ENCODE data around the gene ZNHIT2. TPM values are rescaled to one million over a fixed set of nuclear protein-coding genes. Genes with fewer than 3 reads are reported as not detected.

Gene ZNHIT2
- total RNA-seq, 4 donors from 2014 or later = 9.6 to 40.8 (median 12.2) TPM

GRCh38 chr11:65131895-65132237 lies 14.4 kb upstream of the ZNHIT2 start:
- in situ Hi-C loops (cut with MboI; ENCODE audit: low pct_ligation_motif_present in 1 of 4, low pct_unique_long_range_greater_than_20kb in 1 of 4, low sequenced_read_pairs in 3 of 4) = loop anchor here in 1 of 4 donors (10.0 kb wide), 1 partner anchor 53 kb away; the partner anchor contains the start of gene CAPN1
- intact Hi-C loops (cut with DNase I; ENCODE audit: low total_unique reads) = no loop called here
- no peak for DNase-seq
- Histone ChIP-seq H3K4me3 (no peak overlapping the region), H3K4me1 (peaks cover 17 to 39% (median 30%) of the 10 kb centered on the region in 4 donors), H3K27ac (peak overlapping the region in 2 of 4 donors; percentile 51 to 94), H3K27me3 (no peaks in the 10 kb centered on the region), H3K36me3 (peaks cover 0 to 52% (median 26%) of the 10 kb centered on the region in 4 donors), H3K9me3 (no peaks in the 10 kb centered on the region)
- WGBS, 2 donors (ENCODE audit: low coverage in 1 of 2) = 80% methylated on average over 6 of the region's 6 CpGs; no CpG with 5 or more reads in 1 of the 2 donors
- TF ChIP-seq EP300 (IDR thresholded peaks at IDR 0.05; ENCODE audit: low read depth) (no peak), POLR2AphosphoS5 (IDR thresholded peaks at IDR 0.05) (no peak), POLR2A (IDR thresholded peaks at IDR 0.05) (no peak)
- TF ChIP-seq, protein P1, sequence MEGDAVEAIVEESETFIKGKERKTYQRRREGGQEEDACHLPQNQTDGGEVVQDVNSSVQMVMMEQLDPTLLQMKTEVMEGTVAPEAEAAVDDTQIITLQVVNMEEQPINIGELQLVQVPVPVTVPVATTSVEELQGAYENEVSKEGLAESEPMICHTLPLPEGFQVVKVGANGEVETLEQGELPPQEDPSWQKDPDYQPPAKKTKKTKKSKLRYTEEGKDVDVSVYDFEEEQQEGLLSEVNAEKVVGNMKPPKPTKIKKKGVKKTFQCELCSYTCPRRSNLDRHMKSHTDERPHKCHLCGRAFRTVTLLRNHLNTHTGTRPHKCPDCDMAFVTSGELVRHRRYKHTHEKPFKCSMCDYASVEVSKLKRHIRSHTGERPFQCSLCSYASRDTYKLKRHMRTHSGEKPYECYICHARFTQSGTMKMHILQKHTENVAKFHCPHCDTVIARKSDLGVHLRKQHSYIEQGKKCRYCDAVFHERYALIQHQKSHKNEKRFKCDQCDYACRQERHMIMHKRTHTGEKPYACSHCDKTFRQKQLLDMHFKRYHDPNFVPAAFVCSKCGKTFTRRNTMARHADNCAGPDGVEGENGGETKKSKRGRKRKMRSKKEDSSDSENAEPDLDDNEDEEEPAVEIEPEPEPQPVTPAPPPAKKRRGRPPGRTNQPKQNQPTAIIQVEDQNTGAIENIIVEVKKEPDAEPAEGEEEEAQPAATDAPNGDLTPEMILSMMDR (IDR thresholded peaks at IDR 0.05) = no peak

- H3K4me3 ChIP-seq = no peak overlapping the region
- DNase-seq = no peak
- in situ Hi-C loops (cut with MboI; ENCODE audit: low pct_ligation_motif_present in 1 of 4, low pct_unique_long_range_greater_than_20kb in 1 of 4, low sequenced_read_pairs in 3 of 4) = loop anchor here in 1 of 4 donors (10.0 kb wide), 1 partner anchor 53 kb away; the partner anchor contains the start of gene CAPN1
- no peaks in the 10 kb centered on the region for H3K27me3 ChIP-seq
- TF ChIP-seq, protein P1 (IDR thresholded peaks at IDR 0.05) = no peak
- no peak for TF ChIP-seq POLR2AphosphoS5 (IDR thresholded peaks at IDR 0.05)
- TF ChIP-seq POLR2A (IDR thresholded peaks at IDR 0.05) = no peak
- no peak for TF ChIP-seq EP300 (IDR thresholded peaks at IDR 0.05; ENCODE audit: low read depth)
- H3K9me3 ChIP-seq = no peaks in the 10 kb centered on the region
- 58 to 82% methylated on average over 2 to 3 of the region's 3 CpGs for WGBS, 2 donors (ENCODE audit: low coverage in 1 of 2)
- intact Hi-C loops (cut with DNase I; ENCODE audit: low total_unique reads) = no loop called here
- peaks cover 0 to 56% (median 29%) of the 10 kb centered on the region in 4 donors for H3K36me3 ChIP-seq
- H3K4me1 ChIP-seq = peaks cover 17 to 34% (median 26%) of the 10 kb centered on the region in 4 donors
- no peak overlapping the region for H3K27ac ChIP-seq
These were observed 13.9 kb upstream of the ZNHIT2 start for GRCh38 chr11:65131417-65131776.

DNA sequence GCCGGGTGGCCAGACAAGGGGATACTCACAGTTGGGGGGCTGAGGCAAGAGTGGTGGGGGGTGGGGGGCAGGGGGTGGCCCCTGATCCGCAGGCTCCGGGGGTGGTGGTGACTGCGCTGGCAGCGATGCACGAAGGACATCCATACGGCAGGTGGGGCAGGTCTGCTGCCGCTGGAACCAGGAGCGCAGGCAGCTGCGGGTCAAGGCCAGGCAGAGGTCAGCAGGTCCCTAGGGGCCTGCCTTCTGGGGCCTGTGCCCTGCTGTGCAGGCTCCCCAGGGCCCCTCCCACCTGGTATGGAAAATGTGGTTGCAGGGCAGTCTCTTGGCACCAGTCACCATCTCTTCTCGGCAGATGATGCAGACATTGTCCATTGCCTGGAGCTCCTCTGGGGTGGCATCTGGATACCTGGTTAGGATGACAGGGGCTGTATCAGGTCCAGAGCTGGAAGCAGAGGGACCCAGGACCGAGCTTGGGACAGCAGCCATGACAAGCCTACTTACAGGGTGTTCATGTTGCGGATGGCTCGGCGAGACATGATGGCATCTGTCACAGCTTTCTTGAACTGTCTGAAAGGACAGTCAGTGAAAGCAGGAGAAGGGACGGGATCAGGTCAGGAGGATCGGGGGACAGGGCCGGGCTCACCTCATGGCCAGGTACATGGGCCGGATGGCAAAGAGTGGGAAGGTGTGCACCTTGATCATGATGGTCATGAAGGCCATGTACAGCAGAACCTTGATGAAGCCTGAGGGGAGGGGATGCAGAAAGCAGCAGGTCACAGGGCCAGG lies 13.3 kb upstream of the ZNHIT2 start:
- no peak for DNase-seq
- in situ Hi-C loops (cut with MboI; ENCODE audit: low pct_ligation_motif_present in 1 of 4, low pct_unique_long_range_greater_than_20kb in 1 of 4, low sequenced_read_pairs in 3 of 4) (loop anchor here in 1 of 4 donors (10.0 kb wide), 1 partner anchor 54 kb away; the partner anchor contains the start of gene CAPN1), intact Hi-C loops (cut with DNase I; ENCODE audit: low total_unique reads) (no loop called here)
- Histone ChIP-seq H3K9me3 (no peaks in the 10 kb centered on the region), H3K36me3 (peaks cover 0 to 62% (median 31%) of the 10 kb centered on the region in 4 donors), H3K4me1 (peaks cover 13 to 28% (median 20%) of the 10 kb centered on the region in 4 donors), H3K4me3 (no peak overlapping the region), H3K27ac (no peak overlapping the region), H3K27me3 (no peaks in the 10 kb centered on the region)
- 76% methylated on average over 17 of the region's 19 CpGs; no CpG with 5 or more reads in 1 of the 2 donors for WGBS, 2 donors (ENCODE audit: low coverage in 1 of 2)
- no peak for TF ChIP-seq POLR2A (IDR thresholded peaks at IDR 0.05)
- TF ChIP-seq, protein P1 (IDR thresholded peaks at IDR 0.05) = no peak
- TF ChIP-seq EP300 (IDR thresholded peaks at IDR 0.05; ENCODE audit: low read depth) = no peak
- no peak for TF ChIP-seq POLR2AphosphoS5 (IDR thresholded peaks at IDR 0.05)

GRCh38 chr11:65129649-65130441 lies 12.3 kb upstream of the ZNHIT2 start:
- Histone ChIP-seq H3K4me3 (no peak overlapping the region), H3K27me3 (no peaks in the 10 kb centered on the region), H3K36me3 (peaks cover 0 to 68% (median 36%) of the 10 kb centered on the region in 4 donors), H3K27ac (no peak overlapping the region), H3K4me1 (peaks cover 8 to 21% (median 13%) of the 10 kb centered on the region in 4 donors), H3K9me3 (no peaks in the 10 kb centered on the region)
- 87% methylated on average over 13 of the region's 13 CpGs; no CpG with 5 or more reads in 1 of the 2 donors for WGBS, 2 donors (ENCODE audit: low coverage in 1 of 2)
- TF ChIP-seq, protein P1 (IDR thresholded peaks at IDR 0.05) = no peak
- TF ChIP-seq EP300 (IDR thresholded peaks at IDR 0.05; ENCODE audit: low read depth) (no peak), POLR2A (IDR thresholded peaks at IDR 0.05) (no peak), POLR2AphosphoS5 (IDR thresholded peaks at IDR 0.05) (no peak)
- in situ Hi-C loops (cut with MboI; ENCODE audit: low pct_ligation_motif_present in 1 of 4, low pct_unique_long_range_greater_than_20kb in 1 of 4, low sequenced_read_pairs in 3 of 4) (loop anchor here in 1 of 4 donors (10.0 kb wide), 1 partner anchor 55 kb away; the partner anchor contains the start of gene CAPN1), intact Hi-C loops (cut with DNase I; ENCODE audit: low total_unique reads) (no loop called here)
- no peak for DNase-seq
